ENCODE data around the gene DTNB.
"Not testable (repeated sequence)": the region's sequence is repeated elsewhere in the genome, so short reads cannot be mapped to it uniquely, and the experiment has no call there.

The DTNB gene

GRCh38 chr2:25409468-25409867 lies 263.9 kb downstream of the DTNB start (continued):
- no peak for TF ChIP-seq ZBTB17 (tag by site-specific recombination; IDR thresholded peaks at IDR 0.05)
- no peak for TF ChIP-seq YY1 (tag by site-specific recombination; IDR thresholded peaks at IDR 0.05)
- TF ChIP-seq ZNF140 (tag by site-specific recombination; IDR thresholded peaks at IDR 0.05): no peak
- no peak for TF ChIP-seq KLF1 (tag by site-specific recombination; IDR thresholded peaks at IDR 0.05)

DNA sequence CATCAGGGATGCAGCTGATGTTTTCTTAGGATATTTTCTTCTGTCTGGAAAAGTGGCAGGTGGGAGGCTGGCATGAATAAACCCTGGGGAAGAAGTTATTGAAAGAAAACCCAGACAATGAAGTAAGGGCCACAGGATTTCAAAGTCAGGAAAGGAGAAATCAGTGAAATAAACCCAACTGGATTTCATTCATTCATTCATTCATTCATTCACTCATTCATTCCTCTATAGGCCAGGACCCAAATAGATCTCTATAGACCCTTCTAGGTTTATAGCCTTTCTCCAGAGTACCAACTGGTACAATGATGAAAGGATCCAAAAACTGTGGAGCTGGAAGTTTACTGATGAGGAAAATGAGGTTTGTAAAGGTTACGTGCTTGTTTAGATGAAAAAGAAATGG lies 264.3 kb downstream of the DTNB start:
- POLR2A ChIA-PET: no interaction called here
- Histone ChIP-seq H3K4me3 (ENCODE audit: low read depth, low read length) (no peak overlapping the region), H3K36me3 (ENCODE audit: control insufficient read depth in 2 of 2, insufficient read depth in 1 of 2, low read length in 2 of 2) (no peaks in the 10 kb centered on the region; a peak in 1 of 3 replicates), H3K4me1 (ENCODE audit: control insufficient read depth, insufficient read depth, low read length) (no peaks in the 10 kb centered on the region), H3K9me3 (ENCODE audit: control insufficient read depth, insufficient read depth, low read depth, low read length) (no peaks in the 10 kb centered on the region), H3K27ac (ENCODE audit: extremely low read depth, low read depth, low read length) (no peak overlapping the region)
- CTCF ChIA-PET: no interaction called here
- TF ChIP-seq HOXC10 (CRISPR knock-in tag; IDR thresholded peaks at IDR 0.05) (no peak), ZBTB1 (tag by site-specific recombination; IDR thresholded peaks at IDR 0.05) (no peak), GFI1B (tag by site-specific recombination; IDR thresholded peaks at IDR 0.05) (no peak)

DNA sequence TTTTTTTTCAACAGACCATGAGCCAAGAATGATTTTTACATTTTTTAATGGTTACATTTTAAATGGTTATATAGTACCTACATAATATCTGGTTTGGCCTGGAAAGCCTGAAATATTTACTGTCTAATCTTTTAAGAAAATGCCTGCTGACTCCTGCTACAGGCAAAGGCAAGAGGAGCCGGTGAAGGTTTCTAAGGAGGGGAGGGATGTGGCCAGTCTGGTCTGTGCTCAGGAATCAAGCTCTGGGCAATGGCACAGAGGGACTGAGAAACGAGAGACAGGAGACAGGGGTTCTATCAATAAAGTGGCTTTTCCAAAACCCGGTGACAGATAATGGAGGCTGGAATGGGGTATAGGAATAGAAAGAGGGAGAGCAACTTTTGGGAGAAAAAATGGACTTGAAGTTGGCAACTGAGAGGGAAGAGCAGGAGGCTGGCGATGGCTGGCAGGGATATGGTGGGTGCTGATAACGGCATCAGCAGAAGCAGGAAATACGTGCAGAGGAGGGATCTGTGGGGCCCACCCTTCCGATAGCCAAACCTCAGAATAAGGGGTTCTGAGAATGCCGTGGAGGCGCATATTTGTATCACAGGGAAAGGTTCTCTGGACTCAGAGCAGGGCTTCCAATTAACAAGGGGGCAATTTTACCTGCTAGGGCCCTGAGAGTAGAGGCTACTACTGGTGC lies 267.6 kb downstream of the DTNB start:
- TF ChIP-seq ZFP41 (tag by site-specific recombination; IDR thresholded peaks at IDR 0.05; ENCODE audit: borderline replicate concordance) (no peak), ZNF112 (tag by site-specific recombination; IDR thresholded peaks at IDR 0.05) (no peak), ZNF169 (tag by site-specific recombination; IDR thresholded peaks at IDR 0.05) (no peak), ZNF184 (tag by site-specific recombination; IDR thresholded peaks at IDR 0.05) (no peak), ZNF404 (tag by site-specific recombination; IDR thresholded peaks at IDR 0.05) (no peak), ZNF394 (tag by site-specific recombination; IDR thresholded peaks at IDR 0.05; ENCODE audit: borderline replicate concordance) (no peak), ZNF596 (tag by site-specific recombination; IDR thresholded peaks at IDR 0.05) (no peak), ZNF530 (tag by site-specific recombination; IDR thresholded peaks at IDR 0.05; ENCODE audit: low read depth) (no peak), SP2 (tag by site-specific recombination; IDR thresholded peaks at IDR 0.05) (no peak), BCL11A (tag by site-specific recombination; IDR thresholded peaks at IDR 0.05; ENCODE audit: low read depth) (no peak), ZBTB20 (tag by site-specific recombination; IDR thresholded peaks at IDR 0.05) (no peak), ZNF670 (tag by site-specific recombination; IDR thresholded peaks at IDR 0.05; ENCODE audit: low read depth) (no peak), ZNF157 (tag by site-specific recombination; IDR thresholded peaks at IDR 0.05) (no peak)
- TF ChIP-seq, protein P1, sequence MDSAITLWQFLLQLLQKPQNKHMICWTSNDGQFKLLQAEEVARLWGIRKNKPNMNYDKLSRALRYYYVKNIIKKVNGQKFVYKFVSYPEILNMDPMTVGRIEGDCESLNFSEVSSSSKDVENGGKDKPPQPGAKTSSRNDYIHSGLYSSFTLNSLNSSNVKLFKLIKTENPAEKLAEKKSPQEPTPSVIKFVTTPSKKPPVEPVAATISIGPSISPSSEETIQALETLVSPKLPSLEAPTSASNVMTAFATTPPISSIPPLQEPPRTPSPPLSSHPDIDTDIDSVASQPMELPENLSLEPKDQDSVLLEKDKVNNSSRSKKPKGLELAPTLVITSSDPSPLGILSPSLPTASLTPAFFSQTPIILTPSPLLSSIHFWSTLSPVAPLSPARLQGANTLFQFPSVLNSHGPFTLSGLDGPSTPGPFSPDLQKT (IDR thresholded peaks at IDR 0.05; ENCODE audit: borderline replicate concordance, low read depth, low read length): no peak
- TF ChIP-seq, protein P2, sequence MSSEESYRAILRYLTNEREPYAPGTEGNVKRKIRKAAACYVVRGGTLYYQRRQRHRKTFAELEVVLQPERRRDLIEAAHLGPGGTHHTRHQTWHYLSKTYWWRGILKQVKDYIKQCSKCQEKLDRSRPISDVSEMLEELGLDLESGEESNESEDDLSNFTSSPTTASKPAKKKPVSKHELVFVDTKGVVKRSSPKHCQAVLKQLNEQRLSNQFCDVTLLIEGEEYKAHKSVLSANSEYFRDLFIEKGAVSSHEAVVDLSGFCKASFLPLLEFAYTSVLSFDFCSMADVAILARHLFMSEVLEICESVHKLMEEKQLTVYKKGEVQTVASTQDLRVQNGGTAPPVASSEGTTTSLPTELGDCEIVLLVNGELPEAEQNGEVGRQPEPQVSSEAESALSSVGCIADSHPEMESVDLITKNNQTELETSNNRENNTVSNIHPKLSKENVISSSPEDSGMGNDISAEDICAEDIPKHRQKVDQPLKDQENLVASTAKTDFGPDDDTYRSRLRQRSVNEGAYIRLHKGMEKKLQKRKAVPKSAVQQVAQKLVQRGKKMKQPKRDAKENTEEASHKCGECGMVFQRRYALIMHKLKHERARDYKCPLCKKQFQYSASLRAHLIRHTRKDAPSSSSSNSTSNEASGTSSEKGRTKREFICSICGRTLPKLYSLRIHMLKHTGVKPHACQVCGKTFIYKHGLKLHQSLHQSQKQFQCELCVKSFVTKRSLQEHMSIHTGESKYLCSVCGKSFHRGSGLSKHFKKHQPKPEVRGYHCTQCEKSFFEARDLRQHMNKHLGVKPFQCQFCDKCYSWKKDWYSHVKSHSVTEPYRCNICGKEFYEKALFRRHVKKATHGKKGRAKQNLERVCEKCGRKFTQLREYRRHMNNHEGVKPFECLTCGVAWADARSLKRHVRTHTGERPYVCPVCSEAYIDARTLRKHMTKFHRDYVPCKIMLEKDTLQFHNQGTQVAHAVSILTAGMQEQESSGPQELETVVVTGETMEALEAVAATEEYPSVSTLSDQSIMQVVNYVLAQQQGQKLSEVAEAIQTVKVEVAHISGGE (tag by site-specific recombination; conservative IDR thresholded peaks at IDR 0.05; ENCODE audit: low read depth): no peak
- TF ChIP-seq, protein P3, sequence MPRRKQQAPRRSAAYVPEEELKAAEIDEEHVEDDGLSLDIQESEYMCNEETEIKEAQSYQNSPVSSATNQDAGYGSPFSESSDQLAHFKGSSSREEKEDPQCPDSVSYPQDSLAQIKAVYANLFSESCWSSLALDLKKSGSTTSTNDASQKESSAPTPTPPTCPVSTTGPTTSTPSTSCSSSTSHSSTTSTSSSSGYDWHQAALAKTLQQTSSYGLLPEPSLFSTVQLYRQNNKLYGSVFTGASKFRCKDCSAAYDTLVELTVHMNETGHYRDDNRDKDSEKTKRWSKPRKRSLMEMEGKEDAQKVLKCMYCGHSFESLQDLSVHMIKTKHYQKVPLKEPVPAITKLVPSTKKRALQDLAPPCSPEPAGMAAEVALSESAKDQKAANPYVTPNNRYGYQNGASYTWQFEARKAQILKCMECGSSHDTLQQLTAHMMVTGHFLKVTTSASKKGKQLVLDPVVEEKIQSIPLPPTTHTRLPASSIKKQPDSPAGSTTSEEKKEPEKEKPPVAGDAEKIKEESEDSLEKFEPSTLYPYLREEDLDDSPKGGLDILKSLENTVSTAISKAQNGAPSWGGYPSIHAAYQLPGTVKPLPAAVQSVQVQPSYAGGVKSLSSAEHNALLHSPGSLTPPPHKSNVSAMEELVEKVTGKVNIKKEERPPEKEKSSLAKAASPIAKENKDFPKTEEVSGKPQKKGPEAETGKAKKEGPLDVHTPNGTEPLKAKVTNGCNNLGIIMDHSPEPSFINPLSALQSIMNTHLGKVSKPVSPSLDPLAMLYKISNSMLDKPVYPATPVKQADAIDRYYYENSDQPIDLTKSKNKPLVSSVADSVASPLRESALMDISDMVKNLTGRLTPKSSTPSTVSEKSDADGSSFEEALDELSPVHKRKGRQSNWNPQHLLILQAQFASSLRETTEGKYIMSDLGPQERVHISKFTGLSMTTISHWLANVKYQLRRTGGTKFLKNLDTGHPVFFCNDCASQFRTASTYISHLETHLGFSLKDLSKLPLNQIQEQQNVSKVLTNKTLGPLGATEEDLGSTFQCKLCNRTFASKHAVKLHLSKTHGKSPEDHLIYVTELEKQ (tag by site-specific recombination; IDR thresholded peaks at IDR 0.05; ENCODE audit: borderline replicate concordance): no peak
- POLR2A ChIA-PET: no interaction called here

GRCh38 chr2:25403120-25403760 lies 270.1 kb downstream of the DTNB start:
- H3K4me1 ChIP-seq (ENCODE audit: control insufficient read depth, insufficient read depth, low read length); CTCF ChIA-PET; H3K36me3 ChIP-seq (ENCODE audit: control insufficient read depth in 2 of 2, insufficient read depth in 1 of 2, low read length in 2 of 2); H3K27ac ChIP-seq (ENCODE audit: extremely low read depth, low read depth, low read length); H3K4me3 ChIP-seq (ENCODE audit: low read depth, low read length); POLR2A ChIA-PET; H3K9me3 ChIP-seq (ENCODE audit: control insufficient read depth, insufficient read depth, low read depth, low read length): not testable (repeated sequence)

More for the DNA sequence above, 267.6 kb downstream of the DTNB start:
- Histone ChIP-seq H3K36me3 (ENCODE audit: control insufficient read depth in 2 of 2, insufficient read depth in 1 of 2, low read length in 2 of 2) (no peaks in the 10 kb centered on the region; a peak in 1 of 3 replicates), H3K4me1 (ENCODE audit: control insufficient read depth, insufficient read depth, low read length) (no peaks in the 10 kb centered on the region), H3K27ac (ENCODE audit: extremely low read depth, low read depth, low read length) (no peak overlapping the region), H3K9me3 (ENCODE audit: control insufficient read depth, insufficient read depth, low read depth, low read length) (no peaks in the 10 kb centered on the region), H3K4me3 (ENCODE audit: low read depth, low read length) (no peak overlapping the region)
- CTCF ChIA-PET: no interaction called here
